ENCODE measurements around the gene ADAM19.

The ADAM19 gene

GRCh38 chr5:157596487-157596886 is 20.9 kb upstream of the ADAM19 start:
- Histone ChIP-seq H3K27me3 (ENCODE audit: insufficient read depth, low read length, poor library complexity, severe bottlenecking) (no peaks in the 10 kb centered on the region), H3K9me3 (ENCODE audit: insufficient read depth, low read depth, low read length) (no peaks in the 10 kb centered on the region), H3K4me2 (ENCODE audit: low read depth, low read length, poor library complexity, severe bottlenecking) (no peak overlapping the region), H3K4me3 (ENCODE audit: low read length, poor library complexity, severe bottlenecking) (no peak overlapping the region), H3K79me2 (ENCODE audit: insufficient read depth, low read length) (no peaks in the 10 kb centered on the region), H4K20me1 (ENCODE audit: insufficient read depth, low read length, poor library complexity, severe bottlenecking) (no peaks in the 10 kb centered on the region), H3K36me3 (ENCODE audit: insufficient read depth, low read length) (no peaks in the 10 kb centered on the region), H3K9ac (ENCODE audit: low read depth, low read length, poor library complexity, severe bottlenecking) (no peak overlapping the region), H3K9me2 (replicated peaks; ENCODE audit: low read depth, low read length) (no peaks in the 10 kb centered on the region), H3F3A (ENCODE audit: low read depth) (peaks cover 3% of the 10 kb centered on the region; the same call in 1 of the 2 replicates), H2AFZ (ENCODE audit: low read length) (no peak overlapping the region), H3K4me1 (ENCODE audit: insufficient read depth, low read length, poor library complexity, severe bottlenecking) (peaks cover 41% of the 10 kb centered on the region)
- no peak for TF ChIP-seq EZH2phosphoT487 (IDR thresholded peaks at IDR 0.05; ENCODE audit: borderline replicate concordance)
- TF ChIP-seq CTCF (conservative IDR thresholded peaks at IDR 0.05; ENCODE audit: low read length) = no peak

- Histone ChIP-seq H3K4me3 (ENCODE audit: low read length, poor library complexity, severe bottlenecking) (no peak overlapping the region), H3K36me3 (ENCODE audit: insufficient read depth, low read length) (no peaks in the 10 kb centered on the region), H3K9me3 (ENCODE audit: insufficient read depth, low read depth, low read length) (no peaks in the 10 kb centered on the region), H3K9me2 (replicated peaks; ENCODE audit: low read depth, low read length) (no peaks in the 10 kb centered on the region), H4K20me1 (ENCODE audit: insufficient read depth, low read length, poor library complexity, severe bottlenecking) (no peaks in the 10 kb centered on the region), H3K4me1 (ENCODE audit: insufficient read depth, low read length, poor library complexity, severe bottlenecking) (peaks cover 41% of the 10 kb centered on the region), H2AFZ (ENCODE audit: low read length) (no peak overlapping the region), H3K79me2 (ENCODE audit: insufficient read depth, low read length) (no peaks in the 10 kb centered on the region), H3K4me2 (ENCODE audit: low read depth, low read length, poor library complexity, severe bottlenecking) (no peak overlapping the region), H3F3A (ENCODE audit: low read depth) (peaks cover 3% of the 10 kb centered on the region; the same call in 1 of the 2 replicates), H3K27me3 (ENCODE audit: insufficient read depth, low read length, poor library complexity, severe bottlenecking) (no peaks in the 10 kb centered on the region), H3K9ac (ENCODE audit: low read depth, low read length, poor library complexity, severe bottlenecking) (no peak overlapping the region)
- TF ChIP-seq CTCF (conservative IDR thresholded peaks at IDR 0.05; ENCODE audit: low read length) = no peak
- TF ChIP-seq EZH2phosphoT487 (IDR thresholded peaks at IDR 0.05; ENCODE audit: borderline replicate concordance) = no peak
These were observed 19.3 kb upstream of the ADAM19 start for GRCh38 chr5:157594675-157595459.

- H3K4me3 ChIP-seq (ENCODE audit: low read length, poor library complexity, severe bottlenecking) = no peak overlapping the region
- TF ChIP-seq CTCF (conservative IDR thresholded peaks at IDR 0.05; ENCODE audit: low read length) = no peak
- TF ChIP-seq EZH2phosphoT487 (IDR thresholded peaks at IDR 0.05; ENCODE audit: borderline replicate concordance) = no peak
- H3K9me3 ChIP-seq (ENCODE audit: insufficient read depth, low read depth, low read length) = no peaks in the 10 kb centered on the region
- H3K9ac ChIP-seq (ENCODE audit: low read depth, low read length, poor library complexity, severe bottlenecking) = no peak overlapping the region
- no peak overlapping the region for H3K4me2 ChIP-seq (ENCODE audit: low read depth, low read length, poor library complexity, severe bottlenecking)
- H3K9me2 ChIP-seq (replicated peaks; ENCODE audit: low read depth, low read length) = no peaks in the 10 kb centered on the region
- peaks cover 3% of the 10 kb centered on the region; the same call in 1 of the 2 replicates for H3F3A ChIP-seq (ENCODE audit: low read depth)
- no peaks in the 10 kb centered on the region for H3K79me2 ChIP-seq (ENCODE audit: insufficient read depth, low read length)
- H3K4me1 ChIP-seq (ENCODE audit: insufficient read depth, low read length, poor library complexity, severe bottlenecking) = peaks cover 41% of the 10 kb centered on the region
- H3K27me3 ChIP-seq (ENCODE audit: insufficient read depth, low read length, poor library complexity, severe bottlenecking) = no peaks in the 10 kb centered on the region
- no peaks in the 10 kb centered on the region for H4K20me1 ChIP-seq (ENCODE audit: insufficient read depth, low read length, poor library complexity, severe bottlenecking)
- H2AFZ ChIP-seq (ENCODE audit: low read length) = no peak overlapping the region
- no peaks in the 10 kb centered on the region for H3K36me3 ChIP-seq (ENCODE audit: insufficient read depth, low read length)
These were observed 18.7 kb upstream of the ADAM19 start for GRCh38 chr5:157594257-157594656.

All from Loucy (cell line).